Neural cell (in vitro differentiated cells): Measurements from ENCODE around the gene PARP3.
A peak's percentile ranks its signal among the peaks of the same experiment; 100 is the strongest.

ENCODE experiments used
- EP300 ChIP-seq: fragments of 450-650 bp; conservative IDR thresholded peaks from 2 replicates; pipeline ENCODE4 v1.6.1; 2014; ENCODE audit warnings: antibody characterized with exemption, mild to moderate bottlenecking, moderate library complexity; ENCODE audit not compliant: poor library complexity, severe bottlenecking
- EZH2 ChIP-seq: fragments of 200-600, 300-800 bp; shearing (Covaris generic), sonication (generic); IDR thresholded peaks from 2 replicates; pipeline ENCODE4 v1.6.1; 2014; ENCODE audit warnings: antibody characterized with exemption, low read length, borderline replicate concordance, mild to moderate bottlenecking; ENCODE audit not compliant: insufficient read depth, poor library complexity, severe bottlenecking
- POLR2AphosphoS5 ChIP-seq: IDR thresholded peaks from 2 replicates; pipeline ENCODE4 v1.6.1; 2012
- RAD21 ChIP-seq: fragments of 450-650 bp; conservative IDR thresholded peaks from 2 replicates; pipeline ENCODE4 v1.6.1; 2014; ENCODE audit warnings: antibody characterized with exemption, mild to moderate bottlenecking, moderate library complexity
- SMC3 ChIP-seq: fragments of 450-650 bp; conservative IDR thresholded peaks from 2 replicates; pipeline ENCODE4 v1.6.1; 2014; ENCODE audit warnings: antibody characterized with exemption, mild to moderate bottlenecking, moderate library complexity; ENCODE audit not compliant: poor library complexity
- TF ChIP-seq, protein P1 (sequence below): fragments of 450-650 bp; IDR thresholded peaks from 2 replicates; pipeline ENCODE4 v1.5.1; 2014; ENCODE audit warnings: antibody characterized with exemption, mild to moderate bottlenecking, moderate library complexity; ENCODE audit not compliant: poor library complexity, severe bottlenecking

DNA sequence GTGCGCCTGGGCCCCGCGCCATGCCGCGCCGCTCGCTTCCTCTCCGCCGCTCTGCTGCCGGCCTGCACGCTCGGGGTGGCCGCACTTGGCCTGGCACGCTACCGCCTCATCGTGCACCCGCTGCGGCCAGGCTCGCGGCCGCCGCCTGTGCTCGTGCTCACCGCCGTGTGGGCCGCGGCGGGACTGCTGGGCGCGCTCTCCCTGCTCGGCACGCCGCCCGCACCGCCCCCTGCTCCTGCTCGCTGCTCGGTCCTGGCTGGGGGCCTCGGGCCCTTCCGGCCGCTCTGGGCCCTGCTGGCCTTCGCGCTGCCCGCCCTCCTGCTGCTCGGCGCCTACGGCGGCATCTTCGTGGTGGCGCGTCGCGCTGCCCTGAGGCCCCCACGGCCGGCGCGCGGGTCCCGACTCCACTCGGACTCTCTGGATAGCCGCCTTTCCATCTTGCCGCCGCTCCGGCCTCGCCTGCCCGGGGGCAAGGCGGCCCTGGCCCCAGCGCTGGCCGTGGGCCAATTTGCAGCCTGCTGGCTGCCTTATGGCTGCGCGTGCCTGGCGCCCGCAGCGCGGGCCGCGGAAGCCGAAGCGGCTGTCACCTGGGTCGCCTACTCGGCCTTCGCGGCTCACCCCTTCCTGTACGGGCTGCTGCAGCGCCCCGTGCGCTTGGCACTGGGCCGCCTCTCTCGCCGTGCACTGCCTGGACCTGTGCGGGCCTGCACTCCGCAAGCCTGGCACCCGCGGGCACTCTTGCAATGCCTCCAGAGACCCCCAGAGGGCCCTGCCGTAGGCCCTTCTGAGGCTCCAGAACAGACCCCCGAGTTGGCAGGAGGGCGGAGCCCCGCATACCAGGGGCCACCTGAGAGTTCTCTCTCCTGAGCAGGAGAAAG, 14.0 kb downstream of the PARP3 start:
- TF ChIP-seq, protein P1, sequence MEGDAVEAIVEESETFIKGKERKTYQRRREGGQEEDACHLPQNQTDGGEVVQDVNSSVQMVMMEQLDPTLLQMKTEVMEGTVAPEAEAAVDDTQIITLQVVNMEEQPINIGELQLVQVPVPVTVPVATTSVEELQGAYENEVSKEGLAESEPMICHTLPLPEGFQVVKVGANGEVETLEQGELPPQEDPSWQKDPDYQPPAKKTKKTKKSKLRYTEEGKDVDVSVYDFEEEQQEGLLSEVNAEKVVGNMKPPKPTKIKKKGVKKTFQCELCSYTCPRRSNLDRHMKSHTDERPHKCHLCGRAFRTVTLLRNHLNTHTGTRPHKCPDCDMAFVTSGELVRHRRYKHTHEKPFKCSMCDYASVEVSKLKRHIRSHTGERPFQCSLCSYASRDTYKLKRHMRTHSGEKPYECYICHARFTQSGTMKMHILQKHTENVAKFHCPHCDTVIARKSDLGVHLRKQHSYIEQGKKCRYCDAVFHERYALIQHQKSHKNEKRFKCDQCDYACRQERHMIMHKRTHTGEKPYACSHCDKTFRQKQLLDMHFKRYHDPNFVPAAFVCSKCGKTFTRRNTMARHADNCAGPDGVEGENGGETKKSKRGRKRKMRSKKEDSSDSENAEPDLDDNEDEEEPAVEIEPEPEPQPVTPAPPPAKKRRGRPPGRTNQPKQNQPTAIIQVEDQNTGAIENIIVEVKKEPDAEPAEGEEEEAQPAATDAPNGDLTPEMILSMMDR = peak; percentile 37
- TF ChIP-seq EZH2 (no peak), POLR2AphosphoS5 (no peak), EP300 (no peak), RAD21 (no peak), SMC3 (no peak)
